Stimulated activated naive CD4-positive, alpha-beta T cell treated with Interleukin-2 at 50 U/mL for 16 hours (primary cell): Measurements from ENCODE around the gene UQCRC1.
"Not testable (repeated sequence)": the region's sequence is repeated elsewhere in the genome, so short reads cannot be mapped to it uniquely, and the experiment has no call there.

Experiments
- DNase-seq: peaks from one replicate; lab custom pipeline; 2025; lab: John Stamatoyannopoulos, UW

Gene UQCRC1

GRCh38 chr3:48555231-48555948 is 54.1 kb downstream of the UQCRC1 start:
- DNase-seq: no peak

- DNase-seq: no peak
These were observed 55.3 kb downstream of the UQCRC1 start for GRCh38 chr3:48553886-48554845.

GRCh38 chr3:48553361-48553760 is 56.1 kb downstream of the UQCRC1 start:
- no peak for DNase-seq

GRCh38 chr3:48552111-48552951 is 57.1 kb downstream of the UQCRC1 start:
- no peak for DNase-seq

GRCh38 chr3:48551651-48552050 is 57.8 kb downstream of the UQCRC1 start:
- not testable (repeated sequence) for DNase-seq
